ENCODE measurements around the gene SLC39A11.

SLC39A11 gene

DNA sequence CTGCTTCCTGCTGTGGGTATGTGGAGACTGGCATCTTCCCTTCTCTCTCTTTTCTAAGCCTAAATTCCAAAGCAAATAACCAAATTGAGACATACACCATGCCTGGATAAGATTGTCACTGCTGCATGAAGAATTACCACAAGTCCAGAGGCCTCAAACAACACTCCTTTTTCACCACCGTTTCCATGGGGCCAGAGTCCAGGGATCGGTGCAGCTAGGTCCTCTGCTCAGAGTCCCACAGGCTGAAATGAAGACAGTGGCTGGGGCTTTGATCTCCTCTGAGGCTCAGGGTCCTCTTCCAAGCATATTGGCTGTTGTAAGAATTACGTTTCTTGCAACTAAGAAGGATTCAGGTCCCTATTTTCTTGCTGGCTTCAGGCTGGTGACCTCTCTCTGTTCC, 130.4 kb downstream of the SLC39A11 start:
- no peak overlapping the region for H3K27ac ChIP-seq
- no peak overlapping the region for H3K4me2 ChIP-seq
- H3K4me3 ChIP-seq (IDR thresholded peaks at IDR 0.05; ENCODE audit: insufficient read depth, low read depth, low read length), result no peak overlapping the region
- no peak overlapping the region for H2AFZ ChIP-seq (ENCODE audit: low read depth)
- TF ChIP-seq, protein P1, sequence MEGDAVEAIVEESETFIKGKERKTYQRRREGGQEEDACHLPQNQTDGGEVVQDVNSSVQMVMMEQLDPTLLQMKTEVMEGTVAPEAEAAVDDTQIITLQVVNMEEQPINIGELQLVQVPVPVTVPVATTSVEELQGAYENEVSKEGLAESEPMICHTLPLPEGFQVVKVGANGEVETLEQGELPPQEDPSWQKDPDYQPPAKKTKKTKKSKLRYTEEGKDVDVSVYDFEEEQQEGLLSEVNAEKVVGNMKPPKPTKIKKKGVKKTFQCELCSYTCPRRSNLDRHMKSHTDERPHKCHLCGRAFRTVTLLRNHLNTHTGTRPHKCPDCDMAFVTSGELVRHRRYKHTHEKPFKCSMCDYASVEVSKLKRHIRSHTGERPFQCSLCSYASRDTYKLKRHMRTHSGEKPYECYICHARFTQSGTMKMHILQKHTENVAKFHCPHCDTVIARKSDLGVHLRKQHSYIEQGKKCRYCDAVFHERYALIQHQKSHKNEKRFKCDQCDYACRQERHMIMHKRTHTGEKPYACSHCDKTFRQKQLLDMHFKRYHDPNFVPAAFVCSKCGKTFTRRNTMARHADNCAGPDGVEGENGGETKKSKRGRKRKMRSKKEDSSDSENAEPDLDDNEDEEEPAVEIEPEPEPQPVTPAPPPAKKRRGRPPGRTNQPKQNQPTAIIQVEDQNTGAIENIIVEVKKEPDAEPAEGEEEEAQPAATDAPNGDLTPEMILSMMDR (conservative IDR thresholded peaks at IDR 0.05; ENCODE audit: low read depth, low read length), result no peak
- no peaks in the 10 kb centered on the region for H3K4me1 ChIP-seq (ENCODE audit: low read depth, poor library complexity, severe bottlenecking)
- no peaks in the 10 kb centered on the region for H3K27me3 ChIP-seq (ENCODE audit: insufficient read depth, low read depth)
- H3K36me3 ChIP-seq (ENCODE audit: insufficient read depth), result no peaks in the 10 kb centered on the region
- no peaks in the 10 kb centered on the region for H4K20me1 ChIP-seq (ENCODE audit: insufficient read depth)
- no peak overlapping the region for H3K9ac ChIP-seq
- no peaks in the 10 kb centered on the region; the same call in 1 of the 2 replicates for H3K79me2 ChIP-seq (ENCODE audit: insufficient read depth, low read depth)

DNA sequence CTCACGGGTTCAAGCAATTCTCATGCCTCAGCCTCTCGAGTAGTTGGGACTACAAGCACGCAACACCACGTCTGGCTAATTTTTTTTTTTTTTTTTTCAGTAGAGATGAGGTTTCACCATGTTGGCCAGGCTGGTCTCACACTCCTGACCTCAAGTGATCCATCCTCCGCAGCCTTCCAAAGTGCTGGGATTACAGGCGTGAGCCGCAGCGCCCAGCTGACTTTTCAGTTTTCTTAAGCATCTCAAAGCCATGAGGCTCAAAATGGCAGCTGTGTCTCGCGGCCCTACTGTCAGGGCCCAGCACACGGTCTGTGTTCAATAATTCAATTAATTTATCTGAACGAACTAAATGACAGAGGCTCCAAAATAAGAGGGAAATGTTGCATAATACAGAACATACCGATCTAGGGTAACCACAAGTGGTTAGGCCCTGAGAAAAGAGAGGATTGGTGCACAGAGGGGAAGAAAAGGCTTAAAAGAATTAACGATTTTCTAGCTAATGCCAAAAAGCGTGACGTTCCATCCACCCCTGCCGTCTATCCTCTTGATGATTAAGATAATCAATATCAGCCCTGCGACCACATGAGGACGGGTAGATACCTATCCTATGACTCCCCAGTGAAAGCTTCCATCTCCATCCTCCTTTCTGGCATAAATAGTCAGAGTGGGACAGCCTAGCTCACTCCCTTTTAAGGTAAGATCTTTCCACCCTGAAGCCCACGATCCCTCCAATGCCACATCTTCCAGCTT, 136.9 kb downstream of the SLC39A11 start:
- Histone ChIP-seq H3K4me2 (no peak overlapping the region), H3K4me1 (ENCODE audit: low read depth, poor library complexity, severe bottlenecking) (no peaks in the 10 kb centered on the region), H4K20me1 (ENCODE audit: insufficient read depth) (no peaks in the 10 kb centered on the region), H3K36me3 (ENCODE audit: insufficient read depth) (no peaks in the 10 kb centered on the region), H3K9ac (no peak overlapping the region), H2AFZ (ENCODE audit: low read depth) (no peak overlapping the region), H3K27ac (no peak overlapping the region), H3K4me3 (IDR thresholded peaks at IDR 0.05; ENCODE audit: insufficient read depth, low read depth, low read length) (no peak overlapping the region), H3K79me2 (ENCODE audit: insufficient read depth, low read depth) (no peaks in the 10 kb centered on the region; the same call in 1 of the 2 replicates), H3K27me3 (ENCODE audit: insufficient read depth, low read depth) (no peaks in the 10 kb centered on the region)
- TF ChIP-seq, protein P1 (conservative IDR thresholded peaks at IDR 0.05; ENCODE audit: low read depth, low read length), result no peak

GRCh38 chr17:72954579-72954978, 137.9 kb downstream of the SLC39A11 start:
- no peak overlapping the region for H3K9ac ChIP-seq

DNA sequence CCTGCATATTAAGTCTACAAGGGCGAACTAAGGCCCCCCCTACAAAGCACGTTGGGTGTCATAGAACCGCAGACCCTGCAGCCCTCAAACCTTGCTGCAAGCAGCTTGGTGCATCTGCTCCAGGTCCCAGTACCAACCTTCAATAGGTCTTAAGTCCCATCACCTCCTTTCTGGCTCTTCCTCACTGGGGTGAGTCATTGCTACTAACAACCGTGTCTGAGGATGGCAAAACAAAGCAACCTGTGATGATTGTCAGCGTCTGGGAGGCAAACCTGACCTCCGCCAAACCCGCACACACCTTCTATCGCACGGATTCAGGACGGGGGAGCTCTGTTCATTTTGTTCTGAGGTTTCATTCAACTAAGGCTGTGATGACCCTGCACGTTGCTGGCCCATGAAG, 138.9 kb downstream of the SLC39A11 start:
- Histone ChIP-seq H2AFZ (ENCODE audit: low read depth) (no peak overlapping the region), H3K27ac (no peak overlapping the region), H3K36me3 (ENCODE audit: insufficient read depth) (no peaks in the 10 kb centered on the region), H3K79me2 (ENCODE audit: insufficient read depth, low read depth) (no peaks in the 10 kb centered on the region; the same call in 1 of the 2 replicates), H3K4me1 (ENCODE audit: low read depth, poor library complexity, severe bottlenecking) (no peaks in the 10 kb centered on the region), H3K9ac (no peak overlapping the region), H3K4me2 (no peak overlapping the region), H4K20me1 (ENCODE audit: insufficient read depth) (no peaks in the 10 kb centered on the region), H3K4me3 (IDR thresholded peaks at IDR 0.05; ENCODE audit: insufficient read depth, low read depth, low read length) (no peak overlapping the region), H3K27me3 (ENCODE audit: insufficient read depth, low read depth) (no peaks in the 10 kb centered on the region)
- TF ChIP-seq, protein P1 (conservative IDR thresholded peaks at IDR 0.05; ENCODE audit: low read depth, low read length), result no peak

More at GRCh38 chr17:72954579-72954978, 137.9 kb downstream of the SLC39A11 start:
- H4K20me1 ChIP-seq (ENCODE audit: insufficient read depth), result no peaks in the 10 kb centered on the region
- no peaks in the 10 kb centered on the region for H3K36me3 ChIP-seq (ENCODE audit: insufficient read depth)
- TF ChIP-seq, protein P1 (conservative IDR thresholded peaks at IDR 0.05; ENCODE audit: low read depth, low read length), result no peak
- H3K4me1 ChIP-seq (ENCODE audit: low read depth, poor library complexity, severe bottlenecking), result no peaks in the 10 kb centered on the region
- no peak overlapping the region for H3K27ac ChIP-seq
- H3K27me3 ChIP-seq (ENCODE audit: insufficient read depth, low read depth), result no peaks in the 10 kb centered on the region
- H3K79me2 ChIP-seq (ENCODE audit: insufficient read depth, low read depth), result no peaks in the 10 kb centered on the region; the same call in 1 of the 2 replicates
- no peak overlapping the region for H3K4me2 ChIP-seq
- no peak overlapping the region for H3K4me3 ChIP-seq (IDR thresholded peaks at IDR 0.05; ENCODE audit: insufficient read depth, low read depth, low read length)
- no peak overlapping the region for H2AFZ ChIP-seq (ENCODE audit: low read depth)
